KBM-7 (cell line): ENCODE results near the gene GPR33.
"Not testable (repeated sequence)": the region's sequence is repeated elsewhere in the genome, so short reads cannot be mapped to it uniquely, and the experiment has no call there.

Experiments
- DNase-seq: peaks from one replicate; pipeline ENCODE4 v3.0.0-alpha.2; 2015
- in situ Hi-C: fragments of 300-500 bp; cut with MboI; formaldehyde crosslinking; loops from 2 replicates; pipeline ENCODE4 v1.14.3; 2020; ENCODE audit warnings: low sequenced_read_pairs, low pct_unique_long_range_greater_than_20kb, mixed read lengths

GPR33 gene

GRCh38 chr14:31466554-31466953 lies 21.3 kb downstream of the GPR33 start:
- no peak for DNase-seq
- in situ Hi-C loops, result no loop called here

GRCh38 chr14:31465111-31465510 lies 22.7 kb downstream of the GPR33 start:
- in situ Hi-C loops, result no loop called here

GRCh38 chr14:31462450-31462849 lies 25.4 kb downstream of the GPR33 start:
- DNase-seq, in situ Hi-C loops: not testable (repeated sequence)

More at GRCh38 chr14:31465111-31465510, 22.7 kb downstream of the GPR33 start:
- no peak for DNase-seq

DNA sequence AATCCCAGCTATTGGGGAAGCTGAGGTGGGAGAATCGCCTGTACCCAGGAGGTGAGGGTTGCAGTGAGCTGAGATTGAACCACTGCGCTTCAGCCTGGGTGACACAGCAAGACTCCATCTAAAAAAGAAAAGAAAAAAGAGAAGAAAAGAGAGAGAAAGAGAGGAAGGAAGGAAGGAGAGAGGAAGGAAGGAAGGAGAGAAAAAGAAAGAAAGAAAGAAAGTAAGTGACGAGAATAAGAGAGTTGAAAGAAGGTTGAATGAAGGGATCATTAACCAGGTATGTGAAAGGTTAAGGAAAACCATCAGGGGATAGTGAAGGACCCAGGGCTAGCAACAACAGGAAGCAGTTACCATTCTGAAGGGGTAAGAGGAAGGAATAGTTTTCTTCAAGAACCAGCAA lies 26.3 kb downstream of the GPR33 start:
- DNase-seq, result no peak
- in situ Hi-C loops, result no loop called here

- no peak for DNase-seq
- in situ Hi-C loops, result no loop called here
Observed at GRCh38 chr14:31457665-31458659, 29.9 kb downstream of the GPR33 start.

- in situ Hi-C loops, result no loop called here
- peak; percentile 96 for DNase-seq
Observed at GRCh38 chr14:31456841-31457664, 30.8 kb downstream of the GPR33 start, which contains the start of gene DTD2. DTD2 (minus strand) TSS chr14:31457506; CDS start chr14:31457393, 113 bp downstream.

GRCh38 chr14:31449971-31450610 lies 37.7 kb downstream of the GPR33 start:
- in situ Hi-C loops, result no loop called here
- DNase-seq, result peak; percentile 51

DNA sequence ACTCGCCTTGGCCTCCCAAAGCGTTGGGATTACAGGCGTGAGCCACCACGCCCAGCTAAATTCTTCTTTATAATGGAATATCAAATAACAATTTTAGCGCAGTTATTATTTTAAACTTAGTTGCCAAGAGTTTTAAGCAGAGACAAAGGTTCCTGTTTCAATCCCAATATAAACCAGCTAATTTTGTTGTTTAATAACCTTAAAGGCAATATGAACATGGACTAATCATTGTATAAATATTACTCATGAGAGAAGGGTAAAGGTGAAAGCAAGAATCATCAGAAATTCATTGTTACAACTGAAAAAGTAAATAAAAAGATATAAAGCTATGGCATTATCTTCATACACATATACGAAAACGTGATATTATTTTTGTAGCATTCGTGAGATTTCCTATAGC lies 38.7 kb downstream of the GPR33 start:
- in situ Hi-C loops, result no loop called here
- DNase-seq, result no peak

DNA sequence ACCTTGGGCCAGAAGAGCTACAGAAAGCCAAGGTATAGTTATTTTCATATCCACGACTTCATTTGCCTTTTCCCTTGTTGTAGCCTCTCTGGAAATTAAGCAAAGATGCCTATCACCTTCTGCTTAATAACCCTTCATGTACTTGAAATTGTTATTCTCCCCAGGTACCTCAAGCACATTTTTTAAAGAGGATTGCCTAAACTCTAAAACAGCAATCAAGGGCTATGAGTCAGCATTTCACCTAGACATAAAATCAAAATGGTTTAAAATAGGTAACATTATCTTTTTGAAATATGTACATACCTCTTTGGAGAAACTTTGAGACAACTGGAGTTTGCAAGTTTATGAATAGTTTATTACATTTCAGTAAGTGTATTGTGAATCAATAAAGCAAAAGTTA lies 42.1 kb downstream of the GPR33 start:
- in situ Hi-C loops, result no loop called here
- DNase-seq, result no peak

GRCh38 chr14:31442284-31442683 lies 45.6 kb downstream of the GPR33 start:
- in situ Hi-C loops, result no loop called here
- DNase-seq, result no peak

- no peak for DNase-seq
- in situ Hi-C loops, result no loop called here
Observed at GRCh38 chr14:31441273-31442111, 46.3 kb downstream of the GPR33 start.

DNA sequence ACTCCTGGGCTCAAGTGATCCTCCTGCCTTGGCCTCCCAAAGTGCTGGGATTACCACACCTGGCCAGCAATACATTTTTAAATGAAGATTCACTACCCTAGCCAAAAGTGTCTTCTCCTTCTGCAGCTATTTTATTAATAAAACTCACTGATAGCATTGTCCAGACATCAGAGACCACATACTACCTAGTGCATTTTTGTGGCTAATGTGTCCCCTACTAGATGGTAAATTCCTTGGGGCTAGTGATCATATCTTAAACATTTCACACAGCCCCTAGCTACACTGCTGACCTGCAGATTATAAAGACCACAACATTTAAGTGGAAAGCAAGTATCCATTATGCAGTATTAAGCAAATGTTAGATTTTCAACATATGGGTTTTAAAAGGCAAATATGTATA lies 47.6 kb downstream of the GPR33 start:
- no peak for DNase-seq
- in situ Hi-C loops, result no loop called here

DNA sequence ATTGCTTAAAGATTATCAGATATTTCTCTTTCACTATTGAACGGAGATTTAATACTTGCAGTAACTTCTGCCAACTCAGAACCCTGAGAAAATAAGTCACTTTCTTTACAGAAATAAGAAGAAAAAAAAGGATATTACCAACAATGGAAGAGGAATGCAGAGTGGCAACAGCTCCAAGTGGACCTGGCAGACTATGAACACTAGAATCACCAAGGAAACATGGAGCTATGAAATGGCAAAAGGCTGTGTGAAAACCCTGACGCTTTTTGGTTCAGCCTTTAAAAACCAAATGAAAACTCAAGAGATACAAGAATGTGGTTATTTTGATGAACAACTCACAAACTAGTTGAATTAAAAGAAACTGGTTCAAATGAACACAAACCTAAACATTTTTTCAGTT lies 48.3 kb downstream of the GPR33 start:
- in situ Hi-C loops, result no loop called here
- DNase-seq, result no peak

- DNase-seq, in situ Hi-C loops: not testable (repeated sequence)
Observed at GRCh38 chr14:31437045-31437691, 50.7 kb downstream of the GPR33 start.

DNA sequence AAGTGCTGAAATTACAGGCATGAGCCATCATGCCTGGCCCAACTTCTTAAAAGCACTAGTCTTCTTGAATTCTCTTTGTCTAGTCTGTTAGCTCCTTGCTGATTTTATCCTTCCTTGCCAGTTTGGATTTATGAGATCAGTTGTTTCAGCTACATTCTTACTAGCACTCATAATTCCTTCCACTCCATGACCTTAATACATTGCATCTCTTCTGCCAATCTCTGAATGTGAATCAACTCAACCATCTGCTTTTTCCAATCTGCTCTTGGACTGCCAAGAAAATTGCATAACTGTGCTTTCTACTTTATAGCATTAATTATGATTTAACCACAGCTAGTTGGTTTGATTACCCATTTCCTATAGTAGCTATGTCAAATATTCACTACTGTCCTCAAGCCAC lies 52.6 kb downstream of the GPR33 start:
- no peak for DNase-seq
- in situ Hi-C loops, result no loop called here
